ENCODE data around the gene KIAA1549. TPM values are rescaled to one million over a fixed set of nuclear protein-coding genes. Genes with fewer than 3 reads are reported as not detected.

Gene KIAA1549
- polyA plus RNA-seq, 1 donor (not counting 4 experiments of a cell fraction or from before 2014, with no cell fraction given) = 1.1 TPM

- TF ChIP-seq CTCF (optimal IDR thresholded peaks at IDR 0.05 in 1 of 3, IDR thresholded peaks at IDR 0.05 in 1 of 3, conservative IDR thresholded peaks at IDR 0.05 in 1 of 3; ENCODE audit: extremely low read depth in 1 of 3, insufficient read depth in 2 of 3, low read length in 3 of 3) = no peak
- TF ChIP-seq EZH2 (IDR thresholded peaks at IDR 0.05; ENCODE audit: low read length) = no peak
- Histone ChIP-seq H3K79me2 (ENCODE audit: control insufficient read depth, insufficient read depth, low read length) (no peaks in the 10 kb centered on the region), H3K4me1 (ENCODE audit: control insufficient read depth, extremely low read depth, insufficient read depth, low read length) (no peaks in the 10 kb centered on the region), H3K9me3 (ENCODE audit: control insufficient read depth, low read depth, low read length) (no peaks in the 10 kb centered on the region), H3K36me3 (ENCODE audit: control insufficient read depth in 2 of 2, extremely low read depth in 1 of 2, insufficient read depth in 2 of 2, low read length in 2 of 2) (no peaks in the 10 kb centered on the region), H3K27ac (ENCODE audit: control insufficient read depth, insufficient read depth, low read length) (no peak overlapping the region), H3K9me1 (ENCODE audit: control insufficient read depth, extremely low read depth, insufficient read depth, low read length) (no peaks in the 10 kb centered on the region), H3K4me2 (ENCODE audit: control insufficient read depth, extremely low read depth, insufficient read depth, low read depth, low read length) (no peak overlapping the region), H2AFZ (ENCODE audit: control insufficient read depth, low read length) (no peak overlapping the region), H3K4me3 (ENCODE audit: control insufficient read depth in 2 of 3, extremely low read depth in 1 of 3, insufficient read depth in 2 of 3, low read depth in 1 of 3, low read length in 3 of 3) (no peak overlapping the region), H3K27me3 (ENCODE audit: control insufficient read depth, extremely low read depth, insufficient read depth, low read length) (no peaks in the 10 kb centered on the region), H4K20me1 (ENCODE audit: control insufficient read depth, extremely low read depth, insufficient read depth, low read length) (no peaks in the 10 kb centered on the region), H3K9ac (ENCODE audit: control insufficient read depth, extremely low read depth, insufficient read depth, low read length) (no peak overlapping the region)
- no peak for DNase-seq (ENCODE audit: low read depth, low spot score)
- dilution Hi-C loops (cut with MboI; ENCODE audit: extremely low pct_ligation_motif_present, low sequenced_read_pairs) = no loop called here
- FAIRE-seq = no peak
These were observed 176.6 kb downstream of the KIAA1549 start for GRCh38 chr7:138804618-138805017.

DNA sequence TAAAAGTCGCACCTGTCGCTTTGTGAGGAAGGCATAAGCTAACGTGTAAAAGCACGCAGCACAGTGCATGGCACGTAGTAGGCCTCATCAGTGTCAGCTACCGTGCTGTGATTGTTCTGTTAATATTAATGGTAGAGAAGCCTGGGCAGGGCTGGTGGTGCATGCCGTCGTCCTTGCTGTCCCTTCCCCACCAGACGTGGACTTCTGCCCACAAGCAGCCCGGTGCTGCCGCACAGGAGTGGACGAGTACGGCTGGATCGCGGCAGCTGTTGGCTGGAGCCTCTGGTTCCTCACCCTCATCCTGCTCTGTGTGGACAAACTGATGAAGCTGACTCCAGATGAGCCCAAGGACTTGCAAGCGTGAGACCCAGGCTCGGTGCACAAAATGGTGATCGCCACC, 178.5 kb downstream of the KIAA1549 start:
- no peak overlapping the region for H3K4me3 ChIP-seq (ENCODE audit: control insufficient read depth in 2 of 3, extremely low read depth in 1 of 3, insufficient read depth in 2 of 3, low read depth in 1 of 3, low read length in 3 of 3)
- FAIRE-seq (no peak), DNase-seq (ENCODE audit: low read depth, low spot score) (no peak)
- H3K36me3 ChIP-seq (ENCODE audit: control insufficient read depth in 2 of 2, extremely low read depth in 1 of 2, insufficient read depth in 2 of 2, low read length in 2 of 2) = no peaks in the 10 kb centered on the region
- TF ChIP-seq EZH2 (IDR thresholded peaks at IDR 0.05; ENCODE audit: low read length) (no peak), CTCF (optimal IDR thresholded peaks at IDR 0.05 in 1 of 3, IDR thresholded peaks at IDR 0.05 in 1 of 3, conservative IDR thresholded peaks at IDR 0.05 in 1 of 3; ENCODE audit: extremely low read depth in 1 of 3, insufficient read depth in 2 of 3, low read length in 3 of 3) (no peak)
- H3K9me3 ChIP-seq (ENCODE audit: control insufficient read depth, low read depth, low read length) = no peaks in the 10 kb centered on the region
- H3K79me2 ChIP-seq (ENCODE audit: control insufficient read depth, insufficient read depth, low read length) = no peaks in the 10 kb centered on the region
- H3K27me3 ChIP-seq (ENCODE audit: control insufficient read depth, extremely low read depth, insufficient read depth, low read length) = no peaks in the 10 kb centered on the region
- H3K27ac ChIP-seq (ENCODE audit: control insufficient read depth, insufficient read depth, low read length) = no peak overlapping the region
- H2AFZ ChIP-seq (ENCODE audit: control insufficient read depth, low read length) = no peak overlapping the region
- H3K4me1 ChIP-seq (ENCODE audit: control insufficient read depth, extremely low read depth, insufficient read depth, low read length) = no peaks in the 10 kb centered on the region
- no peaks in the 10 kb centered on the region for H4K20me1 ChIP-seq (ENCODE audit: control insufficient read depth, extremely low read depth, insufficient read depth, low read length)
- no peak overlapping the region for H3K9ac ChIP-seq (ENCODE audit: control insufficient read depth, extremely low read depth, insufficient read depth, low read length)
- H3K9me1 ChIP-seq (ENCODE audit: control insufficient read depth, extremely low read depth, insufficient read depth, low read length) = no peaks in the 10 kb centered on the region
- dilution Hi-C loops (cut with MboI; ENCODE audit: extremely low pct_ligation_motif_present, low sequenced_read_pairs) = no loop called here
- no peak overlapping the region for H3K4me2 ChIP-seq (ENCODE audit: control insufficient read depth, extremely low read depth, insufficient read depth, low read depth, low read length)

Data from keratinocyte (primary cell).